Endothelial cell of umbilical vein (primary cell): Measurements from ENCODE around the gene N4BP3.
"Not testable (repeated sequence)": the region's sequence is repeated elsewhere in the genome, so short reads cannot be mapped to it uniquely, and the experiment has no call there.

Experiments
- CTCF ChIP-seq, 2 donors: IDR thresholded peaks; 1 replicate in 1 of 2; 2 replicates in 1 of 2; pipeline ENCODE4 v1.5.1; 2011; ENCODE audit warnings: low read length in 2 of 2, mild to moderate bottlenecking in 2 of 2, moderate library complexity in 2 of 2, control low read depth in 1 of 2, inconsistent platforms in 1 of 2, low read depth in 1 of 2; ENCODE audit not compliant: insufficient read depth in 1 of 2; ENCODE audit errors: extremely low read depth in 1 of 2
- EZH2 ChIP-seq: IDR thresholded peaks from 2 replicates; pipeline ENCODE4 v1.6.1; 2012; ENCODE audit warnings: borderline replicate concordance, low read depth, mild to moderate bottlenecking, moderate library complexity, low read length, inconsistent platforms; ENCODE audit not compliant: severe bottlenecking
- FOS ChIP-seq: IDR thresholded peaks from 2 replicates; pipeline ENCODE4 v1.6.1; 2011; ENCODE audit warnings: mild to moderate bottlenecking, low read length, moderate library complexity, borderline replicate concordance; ENCODE audit not compliant: insufficient read depth
- JUN ChIP-seq: IDR thresholded peaks from 2 replicates; pipeline ENCODE4 v1.6.1; 2011; ENCODE audit warnings: borderline replicate concordance, low read depth; ENCODE audit not compliant: insufficient read length, insufficient read depth
- MYC ChIP-seq: IDR thresholded peaks from one replicate; pipeline ENCODE4 v1.6.1; 2011; ENCODE audit warnings: mild to moderate bottlenecking, low read depth, low read length
- POLR2A ChIP-seq: IDR thresholded peaks from 2 replicates; pipeline ENCODE4 v1.6.1; 2012; ENCODE audit warnings: low read depth, mild to moderate bottlenecking, control low read depth, low read length
- POLR2AphosphoS5 ChIP-seq: IDR thresholded peaks from 2 replicates; pipeline ENCODE4 v1.6.1; 2012; ENCODE audit warnings: low read depth, mild to moderate bottlenecking, control low read depth, low read length, moderate library complexity; ENCODE audit not compliant: insufficient read depth
- TF ChIP-seq, protein P1 (sequence below): IDR thresholded peaks from 2 replicates; pipeline ENCODE4 v1.6.1; 2011; ENCODE audit not compliant: insufficient read depth, insufficient read length

GRCh38 chr5:178130234-178130575 lies 16.9 kb downstream of the N4BP3 start:
- TF ChIP-seq CTCF (IDR thresholded peaks at IDR 0.05; ENCODE audit: extremely low read depth in 1 of 2, insufficient read depth in 1 of 2, low read depth in 1 of 2, low read length in 2 of 2); POLR2AphosphoS5; EZH2; JUN; POLR2A; FOS; MYC: not testable (repeated sequence)
- TF ChIP-seq, protein P1, sequence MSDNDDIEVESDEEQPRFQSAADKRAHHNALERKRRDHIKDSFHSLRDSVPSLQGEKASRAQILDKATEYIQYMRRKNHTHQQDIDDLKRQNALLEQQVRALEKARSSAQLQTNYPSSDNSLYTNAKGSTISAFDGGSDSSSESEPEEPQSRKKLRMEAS: not testable (repeated sequence)
